OCI-LY1 (cell line): ENCODE measurements around the gene TOX2.

Source experiments
- H2AFZ ChIP-seq: fragments of 200-600 bp; sonication (generic), shearing (Covaris generic); 2 replicates; pipeline ENCODE4 v1.6.0; 2014; ENCODE audit warnings: antibody characterized with exemption, mild to moderate bottlenecking, low read length
- H3F3A ChIP-seq: fragments of 200-600 bp; sonication (generic), shearing (Covaris generic); 2 replicates; pipeline ENCODE4 v1.6.0; 2014; ENCODE audit warnings: mild to moderate bottlenecking, antibody characterized with exemption, low read length, moderate library complexity; ENCODE audit not compliant: insufficient read depth
- H3K27ac ChIP-seq: fragments of 200-600 bp; sonication (generic); 2 replicates; pipeline ENCODE4 v1.5.1; 2014; ENCODE audit warnings: low read length, mixed run types, mild to moderate bottlenecking, low read depth; ENCODE audit not compliant: poor library complexity, severe bottlenecking
- H3K27me3 ChIP-seq: fragments of 200-600 bp; sonication (generic); 2 replicates; pipeline ENCODE4 v1.6.0; 2014; ENCODE audit warnings: antibody characterized with exemption, mild to moderate bottlenecking, low read length, moderate library complexity; ENCODE audit not compliant: insufficient read depth
- H3K36me3 ChIP-seq: fragments of 200-600 bp; sonication (generic); 2 replicates; pipeline ENCODE4 v1.6.1; 2014; ENCODE audit warnings: mild to moderate bottlenecking, antibody characterized with exemption, low read length, moderate library complexity, mixed read lengths; ENCODE audit not compliant: insufficient read depth
- H3K4me1 ChIP-seq: fragments of 200-600 bp; sonication (generic); 2 replicates; pipeline ENCODE4 v1.5.1; 2014; ENCODE audit warnings: mild to moderate bottlenecking, low read length, moderate library complexity; ENCODE audit not compliant: insufficient read depth, severe bottlenecking
- H3K4me2 ChIP-seq: fragments of 200-600 bp; sonication (generic), shearing (Covaris generic); 2 replicates; pipeline ENCODE4 v1.6.1; 2014; ENCODE audit warnings: low read length
- H3K4me3 ChIP-seq: fragments of 200-600 bp; sonication (generic); 2 replicates; pipeline ENCODE4 v1.5.1; 2014; ENCODE audit warnings: low read length, low read depth, mild to moderate bottlenecking, mixed read lengths; ENCODE audit not compliant: poor library complexity, severe bottlenecking
- H3K79me2 ChIP-seq: fragments of 200-600 bp; shearing (Covaris generic); 2 replicates; pipeline ENCODE4 v1.6.1; 2016; ENCODE audit warnings: mixed run types, low read length, mixed read lengths; ENCODE audit not compliant: insufficient read depth
- H3K9ac ChIP-seq: fragments of 200-600 bp; sonication (generic), shearing (Covaris generic); 2 replicates; pipeline ENCODE4 v1.6.1; 2014; ENCODE audit warnings: mild to moderate bottlenecking, low read length, mixed read lengths
- H3K9me2 ChIP-seq: fragments of 200-600 bp; sonication (generic), shearing (Covaris generic); 2 replicates; pipeline ENCODE4 v1.6.1; 2014; ENCODE audit warnings: low read depth, mild to moderate bottlenecking, low read length, mixed read lengths
- H3K9me3 ChIP-seq: fragments of 200-600 bp; shearing (Covaris generic); 2 replicates; pipeline ENCODE4 v1.6.1; 2014; ENCODE audit warnings: low read length, mixed read lengths
- H4K20me1 ChIP-seq: fragments of 200-600 bp; sonication (generic), shearing (Covaris generic); 2 replicates; pipeline ENCODE4 v1.6.0; 2016; ENCODE audit warnings: mild to moderate bottlenecking, low read length; ENCODE audit not compliant: insufficient read depth
- EZH2 ChIP-seq: fragments of 200-600 bp; sonication (generic), shearing (Covaris generic); IDR thresholded peaks from 2 replicates; pipeline ENCODE4 v1.8.0; 2017; ENCODE audit warnings: borderline replicate concordance, mixed run types, mild to moderate bottlenecking, antibody characterized with exemption, low read length, moderate library complexity, mixed read lengths
- TF ChIP-seq, protein P1 (sequence below): fragments of 200-600 bp; sonication (generic), shearing (Covaris generic); IDR thresholded peaks from 2 replicates; pipeline ENCODE4 v1.5.1; 2017; ENCODE audit warnings: mild to moderate bottlenecking, antibody characterized with exemption, low read length, moderate library complexity, mixed read lengths

Gene TOX2

DNA sequence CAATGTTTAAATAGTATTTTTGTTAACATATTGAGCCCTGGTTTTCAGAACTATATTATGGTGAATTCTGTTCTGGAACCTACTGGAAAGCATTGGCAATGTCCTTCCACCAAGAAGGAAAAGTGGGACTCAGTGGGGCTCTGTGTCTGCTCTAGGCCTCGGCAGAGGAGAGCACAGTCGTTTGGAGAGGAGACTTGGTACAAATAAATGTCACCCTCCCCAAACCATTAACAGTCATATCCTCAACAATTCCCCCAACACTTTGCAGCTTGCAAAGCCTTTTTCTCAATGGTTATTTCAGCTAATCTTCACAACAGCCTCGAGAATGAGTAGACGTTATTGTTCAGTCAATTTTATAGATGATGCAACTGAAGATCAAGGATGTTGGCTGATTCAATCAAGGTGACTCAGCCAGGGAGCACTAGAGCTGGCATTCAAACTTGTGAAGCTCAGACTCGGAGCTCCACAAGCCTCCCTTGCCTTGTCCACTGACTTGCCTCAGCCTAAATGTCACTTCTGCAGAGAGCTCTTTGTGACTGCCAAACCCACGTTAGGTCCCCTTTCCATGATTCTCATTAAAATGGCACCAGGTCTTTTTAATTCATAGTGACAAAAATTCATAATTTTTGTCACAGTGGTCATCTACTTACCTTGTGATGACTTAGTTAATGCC is 60.6 kb downstream of the TOX2 start:
- no peaks in the 10 kb centered on the region for H3K36me3 ChIP-seq
- no peaks in the 10 kb centered on the region for H3K79me2 ChIP-seq
- H3K9ac ChIP-seq = no peak overlapping the region
- no peaks in the 10 kb centered on the region for H4K20me1 ChIP-seq
- H3K27ac ChIP-seq = no peak overlapping the region
- no peaks in the 10 kb centered on the region for H3K9me2 ChIP-seq
- H3K27me3 ChIP-seq = no peaks in the 10 kb centered on the region
- TF ChIP-seq EZH2 = no peak
- TF ChIP-seq, protein P1, sequence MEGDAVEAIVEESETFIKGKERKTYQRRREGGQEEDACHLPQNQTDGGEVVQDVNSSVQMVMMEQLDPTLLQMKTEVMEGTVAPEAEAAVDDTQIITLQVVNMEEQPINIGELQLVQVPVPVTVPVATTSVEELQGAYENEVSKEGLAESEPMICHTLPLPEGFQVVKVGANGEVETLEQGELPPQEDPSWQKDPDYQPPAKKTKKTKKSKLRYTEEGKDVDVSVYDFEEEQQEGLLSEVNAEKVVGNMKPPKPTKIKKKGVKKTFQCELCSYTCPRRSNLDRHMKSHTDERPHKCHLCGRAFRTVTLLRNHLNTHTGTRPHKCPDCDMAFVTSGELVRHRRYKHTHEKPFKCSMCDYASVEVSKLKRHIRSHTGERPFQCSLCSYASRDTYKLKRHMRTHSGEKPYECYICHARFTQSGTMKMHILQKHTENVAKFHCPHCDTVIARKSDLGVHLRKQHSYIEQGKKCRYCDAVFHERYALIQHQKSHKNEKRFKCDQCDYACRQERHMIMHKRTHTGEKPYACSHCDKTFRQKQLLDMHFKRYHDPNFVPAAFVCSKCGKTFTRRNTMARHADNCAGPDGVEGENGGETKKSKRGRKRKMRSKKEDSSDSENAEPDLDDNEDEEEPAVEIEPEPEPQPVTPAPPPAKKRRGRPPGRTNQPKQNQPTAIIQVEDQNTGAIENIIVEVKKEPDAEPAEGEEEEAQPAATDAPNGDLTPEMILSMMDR = no peak
- H3K4me2 ChIP-seq = no peak overlapping the region
- H2AFZ ChIP-seq = no peak overlapping the region
- H3K4me3 ChIP-seq = no peak overlapping the region
- no peaks in the 10 kb centered on the region for H3F3A ChIP-seq
- H3K9me3 ChIP-seq = no peaks in the 10 kb centered on the region
- H3K4me1 ChIP-seq = peaks cover 4% of the 10 kb centered on the region

DNA sequence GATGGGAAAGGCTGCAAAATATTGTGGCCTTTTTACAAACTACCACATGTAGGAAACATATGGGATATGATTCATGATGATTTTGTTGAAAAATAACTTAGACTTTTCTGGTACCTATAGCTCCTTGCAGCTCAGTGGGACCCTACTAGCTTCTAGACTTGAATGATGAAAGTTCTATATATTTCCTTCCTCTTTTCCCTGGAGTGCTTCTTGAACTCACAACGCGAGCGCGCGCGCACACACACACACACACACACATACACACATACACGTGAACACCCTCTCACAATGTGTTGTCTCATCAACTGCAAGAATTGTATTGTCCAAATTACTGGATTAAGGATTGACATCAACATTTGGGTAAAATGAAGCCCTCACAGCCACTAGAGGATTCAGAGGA is 61.9 kb downstream of the TOX2 start:
- Histone ChIP-seq H3K79me2 (no peaks in the 10 kb centered on the region), H3K9me3 (no peaks in the 10 kb centered on the region), H3K9me2 (no peaks in the 10 kb centered on the region), H3F3A (no peaks in the 10 kb centered on the region), H3K27me3 (no peaks in the 10 kb centered on the region), H3K4me3 (no peak overlapping the region), H2AFZ (no peak overlapping the region), H3K36me3 (no peaks in the 10 kb centered on the region), H3K27ac (no peak overlapping the region), H3K4me1 (peaks cover 10% of the 10 kb centered on the region), H4K20me1 (no peaks in the 10 kb centered on the region), H3K4me2 (no peak overlapping the region), H3K9ac (no peak overlapping the region)
- TF ChIP-seq, protein P1 = no peak
- TF ChIP-seq EZH2 = no peak

DNA sequence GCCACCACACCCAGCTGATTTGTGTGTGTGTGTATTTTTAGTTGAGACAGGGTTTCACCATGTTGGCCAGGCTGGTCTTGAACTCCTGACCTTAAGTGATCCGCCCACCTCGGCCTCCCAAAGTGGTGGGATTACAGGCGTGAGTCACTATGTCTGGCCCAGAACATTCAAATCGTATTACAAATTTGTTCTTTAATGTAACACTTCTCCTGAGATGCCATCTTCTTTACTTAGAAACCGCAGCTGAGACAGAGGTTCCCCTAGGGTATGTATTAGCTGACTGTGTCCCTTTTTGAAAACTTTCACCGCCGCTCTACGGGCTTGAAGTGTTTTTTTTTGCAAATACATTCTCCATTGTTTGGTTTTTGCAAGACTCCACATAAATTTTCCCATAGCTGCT is 62.6 kb downstream of the TOX2 start:
- Histone ChIP-seq H3K36me3 (no peaks in the 10 kb centered on the region), H3K27ac (no peak overlapping the region), H2AFZ (no peak overlapping the region), H3K9me3 (no peaks in the 10 kb centered on the region), H3F3A (no peaks in the 10 kb centered on the region), H3K79me2 (no peaks in the 10 kb centered on the region), H4K20me1 (no peaks in the 10 kb centered on the region), H3K9ac (no peak overlapping the region), H3K4me1 (peaks cover 17% of the 10 kb centered on the region), H3K9me2 (no peaks in the 10 kb centered on the region), H3K27me3 (no peaks in the 10 kb centered on the region), H3K4me2 (no peak overlapping the region), H3K4me3 (no peak overlapping the region)
- TF ChIP-seq EZH2 = no peak
- TF ChIP-seq, protein P1 = no peak
